ENCODE results near the gene THY1. TPM values are rescaled to one million over a fixed set of nuclear protein-coding genes. Genes with fewer than 3 reads are reported as not detected.

Gene THY1
- polyA plus RNA-seq, 1 experiment: 915 TPM

- ChIA-PET POLR2A (interaction anchor here (0.6 kb wide), 1 partner anchor 302 kb away, joined by 3 read pairs; no protein-coding TSS in a partner anchor), CTCF (interaction anchor here (0.6 to 3.2 kb wide), 8 partner anchors 9 to 72 kb away, joined by 3 to 13 read pairs (median 4); partner anchors contain the start of gene USP2)
- no peaks in the 10 kb centered on the region for H3K27me3 ChIP-seq (ENCODE audit: control insufficient read depth, insufficient read depth, low read length)
- peaks cover 6% of the 10 kb centered on the region; the same call in 1 of the 2 replicates for H3K9me3 ChIP-seq (ENCODE audit: control insufficient read depth, insufficient read depth, low read length)
- H3K27ac ChIP-seq (ENCODE audit: low read depth, low read length): no peak overlapping the region
- TF ChIP-seq, protein P1, sequence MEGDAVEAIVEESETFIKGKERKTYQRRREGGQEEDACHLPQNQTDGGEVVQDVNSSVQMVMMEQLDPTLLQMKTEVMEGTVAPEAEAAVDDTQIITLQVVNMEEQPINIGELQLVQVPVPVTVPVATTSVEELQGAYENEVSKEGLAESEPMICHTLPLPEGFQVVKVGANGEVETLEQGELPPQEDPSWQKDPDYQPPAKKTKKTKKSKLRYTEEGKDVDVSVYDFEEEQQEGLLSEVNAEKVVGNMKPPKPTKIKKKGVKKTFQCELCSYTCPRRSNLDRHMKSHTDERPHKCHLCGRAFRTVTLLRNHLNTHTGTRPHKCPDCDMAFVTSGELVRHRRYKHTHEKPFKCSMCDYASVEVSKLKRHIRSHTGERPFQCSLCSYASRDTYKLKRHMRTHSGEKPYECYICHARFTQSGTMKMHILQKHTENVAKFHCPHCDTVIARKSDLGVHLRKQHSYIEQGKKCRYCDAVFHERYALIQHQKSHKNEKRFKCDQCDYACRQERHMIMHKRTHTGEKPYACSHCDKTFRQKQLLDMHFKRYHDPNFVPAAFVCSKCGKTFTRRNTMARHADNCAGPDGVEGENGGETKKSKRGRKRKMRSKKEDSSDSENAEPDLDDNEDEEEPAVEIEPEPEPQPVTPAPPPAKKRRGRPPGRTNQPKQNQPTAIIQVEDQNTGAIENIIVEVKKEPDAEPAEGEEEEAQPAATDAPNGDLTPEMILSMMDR (IDR thresholded peaks at IDR 0.05; ENCODE audit: low read depth, low read length): no peak
- no peak for DNase-seq (ENCODE audit: low read depth, low spot score)
- H3K4me3 ChIP-seq (ENCODE audit: low read depth, low read length): no peak overlapping the region
Observed at GRCh38 chr11:119403021-119403420, 20.0 kb downstream of the THY1 start.

GRCh38 chr11:119402470-119402869 lies 20.5 kb downstream of the THY1 start:
- DNase-seq (ENCODE audit: low read depth, low spot score): no peak
- POLR2A ChIA-PET: no interaction called here
- Histone ChIP-seq H3K4me3 (ENCODE audit: low read depth, low read length) (no peak overlapping the region), H3K27me3 (ENCODE audit: control insufficient read depth, insufficient read depth, low read length) (no peaks in the 10 kb centered on the region), H3K9me3 (ENCODE audit: control insufficient read depth, insufficient read depth, low read length) (peaks cover 6% of the 10 kb centered on the region; the same call in 1 of the 2 replicates), H3K27ac (ENCODE audit: low read depth, low read length) (no peak overlapping the region)
- CTCF ChIA-PET: interaction anchor here (0.6 to 3.2 kb wide), 6 partner anchors 9 to 1049 kb away, joined by 3 to 13 read pairs (median 4); partner anchors contain the start of gene USP2
- TF ChIP-seq, protein P1 (IDR thresholded peaks at IDR 0.05; ENCODE audit: low read depth, low read length): no peak

- Histone ChIP-seq H3K27ac (ENCODE audit: low read depth, low read length) (no peak overlapping the region), H3K9me3 (ENCODE audit: control insufficient read depth, insufficient read depth, low read length) (peaks cover 6% of the 10 kb centered on the region; the same call in 1 of the 2 replicates), H3K27me3 (ENCODE audit: control insufficient read depth, insufficient read depth, low read length) (no peaks in the 10 kb centered on the region), H3K4me3 (ENCODE audit: low read depth, low read length) (no peak overlapping the region)
- ChIA-PET POLR2A (no interaction called here), CTCF (interaction anchor here (0.6 to 3.2 kb wide), 4 partner anchors 20 to 74 kb away, joined by 3 to 13 read pairs (median 4); partner anchors contain the start of gene USP2)
- TF ChIP-seq, protein P1 (IDR thresholded peaks at IDR 0.05; ENCODE audit: low read depth, low read length): no peak
- DNase-seq (ENCODE audit: low read depth, low spot score): no peak
Observed at GRCh38 chr11:119400860-119401259, 22.1 kb downstream of the THY1 start.

DNA sequence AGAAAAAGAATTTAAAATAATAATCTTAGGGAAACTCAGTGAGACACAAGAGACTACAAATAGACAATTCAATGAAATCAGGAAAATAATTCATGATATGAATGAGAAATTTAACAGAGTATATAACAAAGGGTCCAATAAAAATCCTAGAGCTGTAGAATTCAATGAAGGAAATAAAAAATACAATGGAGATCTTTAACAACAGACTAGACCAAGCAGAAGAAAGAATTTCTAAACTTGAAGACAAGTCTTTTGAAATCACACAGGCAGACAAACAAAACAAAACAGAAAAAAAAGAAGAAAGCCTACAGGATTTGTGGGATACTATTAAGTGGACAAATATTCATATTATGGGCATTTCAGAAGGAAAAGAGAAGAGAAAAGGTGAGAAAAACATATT lies 25.2 kb downstream of the THY1 start:
- Histone ChIP-seq H3K4me3 (ENCODE audit: low read depth, low read length) (no peak overlapping the region), H3K27ac (ENCODE audit: low read depth, low read length) (no peak overlapping the region), H3K27me3 (ENCODE audit: control insufficient read depth, insufficient read depth, low read length) (no peaks in the 10 kb centered on the region), H3K9me3 (ENCODE audit: control insufficient read depth, insufficient read depth, low read length) (peaks cover 6% of the 10 kb centered on the region; the same call in 1 of the 2 replicates)
- CTCF ChIA-PET: no interaction called here
- TF ChIP-seq, protein P1 (IDR thresholded peaks at IDR 0.05; ENCODE audit: low read depth, low read length): no peak
- POLR2A ChIA-PET: no interaction called here
- DNase-seq (ENCODE audit: low read depth, low spot score): no peak

GRCh38 chr11:119396835-119397234 lies 26.1 kb downstream of the THY1 start:
- CTCF ChIA-PET: interaction anchor here (0.9 to 1.2 kb wide), 2 partner anchors 41 to 73 kb away, joined by 3 read pairs; no protein-coding TSS in a partner anchor
- Histone ChIP-seq H3K27ac (ENCODE audit: low read depth, low read length) (no peak overlapping the region), H3K4me3 (ENCODE audit: low read depth, low read length) (no peak overlapping the region), H3K9me3 (ENCODE audit: control insufficient read depth, insufficient read depth, low read length) (peaks cover 6% of the 10 kb centered on the region; the same call in 1 of the 2 replicates), H3K27me3 (ENCODE audit: control insufficient read depth, insufficient read depth, low read length) (no peaks in the 10 kb centered on the region)
- POLR2A ChIA-PET: no interaction called here
- no peak for DNase-seq (ENCODE audit: low read depth, low spot score)
- TF ChIP-seq, protein P1 (IDR thresholded peaks at IDR 0.05; ENCODE audit: low read depth, low read length): no peak
